GM21786 (cell line): ENCODE results near the gene NECAB2.
"Not testable (repeated sequence)": the region's sequence is repeated elsewhere in the genome, so short reads cannot be mapped to it uniquely, and the experiment has no call there.

Experiments
- ATAC-seq: cut with Tn5 transposase; IDR thresholded peaks from one replicate; pipeline ENCODE4 v1.9.1; 2021; ENCODE audit not compliant: unreplicated experiment

The NECAB2 gene

GRCh38 chr16:83935858-83936255 is 32.2 kb upstream of the NECAB2 start:
- ATAC-seq = no peak

GRCh38 chr16:83936581-83937165 is 31.4 kb upstream of the NECAB2 start:
- ATAC-seq = no peak

- no peak for ATAC-seq
These were observed 30.8 kb upstream of the NECAB2 start for GRCh38 chr16:83937267-83937666.

- no peak for ATAC-seq
These were observed 29.8 kb upstream of the NECAB2 start for GRCh38 chr16:83937922-83938885.

- ATAC-seq = no peak
These were observed 28.7 kb upstream of the NECAB2 start for GRCh38 chr16:83939266-83939855.

GRCh38 chr16:83940119-83940518 is 27.9 kb upstream of the NECAB2 start:
- ATAC-seq = no peak

GRCh38 chr16:83940630-83941378 is 27.2 kb upstream of the NECAB2 start:
- no peak for ATAC-seq

- not testable (repeated sequence) for ATAC-seq
These were observed 26.5 kb upstream of the NECAB2 start for GRCh38 chr16:83941546-83941945.

GRCh38 chr16:83942074-83942473 is 26.0 kb upstream of the NECAB2 start:
- ATAC-seq = no peak

- no peak for ATAC-seq
These were observed 25.1 kb upstream of the NECAB2 start for GRCh38 chr16:83942815-83943515.

- no peak for ATAC-seq
These were observed 24.5 kb upstream of the NECAB2 start for GRCh38 chr16:83943516-83944050.

- ATAC-seq = no peak
These were observed 22.5 kb upstream of the NECAB2 start for GRCh38 chr16:83945587-83945986.

GRCh38 chr16:83946154-83946780 is 21.8 kb upstream of the NECAB2 start:
- no peak for ATAC-seq

GRCh38 chr16:83946781-83947566 is 21.1 kb upstream of the NECAB2 start:
- ATAC-seq = no peak

GRCh38 chr16:83947642-83948234 is 20.3 kb upstream of the NECAB2 start:
- no peak for ATAC-seq

GRCh38 chr16:83948914-83949723 is 18.9 kb upstream of the NECAB2 start:
- no peak for ATAC-seq

- no peak for ATAC-seq
These were observed 18.4 kb upstream of the NECAB2 start for GRCh38 chr16:83949724-83950001.

- not testable (repeated sequence) for ATAC-seq
These were observed 17.1 kb upstream of the NECAB2 start for GRCh38 chr16:83950862-83951399.
